SK-N-SH treated with all-trans-retinoic acid at 6 μM for 48 hours (cell line): Measurements from ENCODE around the gene SLC33A1.

ENCODE experiments used
- ATAC-seq: fragments of 200-7000 bp; cut with Tn5 transposase; 3 replicates; pipeline ENCODE4 v1.9.1; 2020; ENCODE audit warnings: mild to moderate bottlenecking, moderate library complexity
- ARNTL ChIP-seq: fragments of 450-650 bp; formaldehyde crosslinking; IDR thresholded peaks from 2 replicates; pipeline ENCODE4 v1.5.0; 2020; ENCODE audit warnings: low read depth, mild to moderate bottlenecking, moderate library complexity, borderline replicate concordance
- BACH2 ChIP-seq: fragments of 250-450 bp; sonication (Bioruptor Pico); IDR thresholded peaks from 2 replicates; pipeline ENCODE4 v1.9.0; 2021; ENCODE audit warnings: mild to moderate bottlenecking, borderline replicate concordance
- CREB5 ChIP-seq: fragments of 250-450 bp; sonication (Bioruptor Pico); IDR thresholded peaks from 2 replicates; pipeline ENCODE4 v1.5.1; 2020; ENCODE audit warnings: low read depth, mild to moderate bottlenecking, moderate library complexity
- CSDC2 ChIP-seq: fragments of 250-450 bp; sonication (Bioruptor Pico); IDR thresholded peaks from 2 replicates; pipeline ENCODE4 v1.5.0; 2020; ENCODE audit warnings: mild to moderate bottlenecking, moderate library complexity
- GLIS3 ChIP-seq: fragments of 250-450 bp; sonication (Bioruptor Pico); IDR thresholded peaks from 2 replicates; pipeline ENCODE4 v1.5.0; 2020; ENCODE audit warnings: mild to moderate bottlenecking, moderate library complexity
- ISL1 ChIP-seq: fragments of 250-450 bp; sonication (Bioruptor Pico); IDR thresholded peaks from 2 replicates; pipeline ENCODE4 v2.1.2; 2022; ENCODE audit warnings: mild to moderate bottlenecking, moderate library complexity
- PATZ1 ChIP-seq: fragments of 250-450 bp; sonication (Bioruptor Pico); IDR thresholded peaks from 2 replicates; pipeline ENCODE4 v1.8.0; 2020; ENCODE audit warnings: mild to moderate bottlenecking, moderate library complexity, borderline replicate concordance
- POU6F1 ChIP-seq: fragments of 250-450 bp; sonication (Bioruptor Pico); IDR thresholded peaks from 2 replicates; pipeline ENCODE4 v1.8.0; 2021; ENCODE audit warnings: low read depth, mild to moderate bottlenecking, moderate library complexity, borderline replicate concordance
- PPARA ChIP-seq: fragments of 250-450 bp; sonication (Bioruptor Pico); IDR thresholded peaks from 2 replicates; pipeline ENCODE4 v1.5.0; 2020; ENCODE audit warnings: mild to moderate bottlenecking, borderline replicate concordance
- RARB ChIP-seq: fragments of 250-450 bp; sonication (Bioruptor Pico); IDR thresholded peaks from 2 replicates; pipeline ENCODE4 v1.8.0; 2021; ENCODE audit warnings: mild to moderate bottlenecking, moderate library complexity
- SNAI2 ChIP-seq: fragments of 250-450 bp; sonication (Bioruptor Pico); IDR thresholded peaks from 2 replicates; pipeline ENCODE4 v1.5.0; 2020; ENCODE audit warnings: mild to moderate bottlenecking, moderate library complexity
- TCF4 ChIP-seq: fragments of 250-450 bp; sonication (Bioruptor Pico); IDR thresholded peaks from 2 replicates; pipeline ENCODE4 v1.8.0; 2021; ENCODE audit warnings: mild to moderate bottlenecking, moderate library complexity, borderline replicate concordance
- TSHZ2 ChIP-seq: fragments of 250-450 bp; sonication (Bioruptor Pico); IDR thresholded peaks from 2 replicates; pipeline ENCODE4 v1.5.0; 2020; ENCODE audit warnings: mild to moderate bottlenecking, moderate library complexity
- ZNF565 ChIP-seq: fragments of 450-650 bp; formaldehyde crosslinking; conservative IDR thresholded peaks from 2 replicates; pipeline ENCODE4 v1.5.0; 2020; ENCODE audit warnings: low read depth, mild to moderate bottlenecking, moderate library complexity
- ZNF70 ChIP-seq: fragments of 450-650 bp; formaldehyde crosslinking; IDR thresholded peaks from 2 replicates; pipeline ENCODE4 v1.5.0; 2020; ENCODE audit warnings: mild to moderate bottlenecking, moderate library complexity
- ZNF8 ChIP-seq: fragments of 450-650 bp; formaldehyde crosslinking; IDR thresholded peaks from 2 replicates; pipeline ENCODE4 v1.5.0; 2020; ENCODE audit warnings: mild to moderate bottlenecking, moderate library complexity

SLC33A1 gene

GRCh38 chr3:155895379-155895900 is 41.2 kb upstream of the SLC33A1 start (continued):
- TF ChIP-seq PATZ1 (no peak), ZNF565 (CRISPR knock-in tag) (no peak)

- TF ChIP-seq PPARA (CRISPR knock-in tag): no peak
- no peak for TF ChIP-seq RARB (CRISPR knock-in tag)
- no peak for ATAC-seq
Measured at GRCh38 chr3:155891321-155891720, 37.1 kb upstream of the SLC33A1 start.

- TF ChIP-seq ZNF8 (CRISPR knock-in tag) (no peak), GLIS3 (CRISPR knock-in tag) (no peak), ZNF70 (CRISPR knock-in tag) (no peak), BACH2 (CRISPR knock-in tag) (no peak), TCF4 (no peak), SNAI2 (CRISPR knock-in tag) (no peak), POU6F1 (CRISPR knock-in tag) (no peak), ISL1 (CRISPR knock-in tag) (no peak), CSDC2 (CRISPR knock-in tag) (no peak), PATZ1 (no peak), ARNTL (CRISPR knock-in tag) (no peak), CREB5 (CRISPR knock-in tag) (no peak), RARB (CRISPR knock-in tag) (no peak)
- ATAC-seq: peak; percentile 83
Measured at GRCh38 chr3:155890671-155891190, 36.5 kb upstream of the SLC33A1 start.

GRCh38 chr3:155889952-155890351 is 35.7 kb upstream of the SLC33A1 start:
- TF ChIP-seq TSHZ2 (CRISPR knock-in tag): no peak
- ATAC-seq: peak; percentile 41; the same call in 2 of the 3 replicates

- no peak for ATAC-seq
Measured at GRCh38 chr3:155889212-155889611, 35.0 kb upstream of the SLC33A1 start.

More at GRCh38 chr3:155889212-155889611, 35.0 kb upstream of the SLC33A1 start:
- no peak for TF ChIP-seq ZNF70 (CRISPR knock-in tag)
